Stimulated activated effector memory CD8-positive, alpha-beta T cell treated with anti-CD3 and anti-CD28 coated beads, Interleukin-12 subunit alpha, Interleukin-12 subunit beta, amount 100 ng/mL, for 72 hours (primary cell): ENCODE data around the gene ACER3.
A peak's percentile ranks its signal among the peaks of the same experiment; 100 is the strongest.
"Not testable (repeated sequence)": the region's sequence is repeated elsewhere in the genome, so short reads cannot be mapped to it uniquely, and the experiment has no call there.

Experiments
- ATAC-seq: fragments of 150-1000 bp; cut with Tn5 transposase; 2 replicates; pipeline ENCODE4 v1.10.0; 2021
- DNase-seq, 2 donors: peaks; one replicate each; pipeline ENCODE4 v3.0.0; 2021 to 2022; ENCODE audit warnings: low spot score in 2 of 2
- H3K27ac Mint-ChIP-seq: one replicate; pipeline ENCODE4 v1.8.0; 2022; ENCODE audit warnings: mild to moderate bottlenecking, mixed read lengths
- H3K36me3 Mint-ChIP-seq: one replicate; pipeline ENCODE4 v1.8.0; 2022; ENCODE audit warnings: mild to moderate bottlenecking, mixed read lengths
- H3K4me1 Mint-ChIP-seq: one replicate; pipeline ENCODE4 v1.8.0; 2022; ENCODE audit warnings: mixed read lengths
- H3K4me3 Mint-ChIP-seq: one replicate; pipeline ENCODE4 v1.8.0; 2022; ENCODE audit warnings: mild to moderate bottlenecking, mixed read lengths
- H3K9me3 Mint-ChIP-seq: one replicate; pipeline ENCODE4 v1.8.0; 2022; ENCODE audit warnings: mixed read lengths

The ACER3 gene

GRCh38 chr11:77038825-77039326 lies 178.2 kb downstream of the ACER3 start:
- H3K36me3 Mint-ChIP-seq: no peaks in the 10 kb centered on the region
- H3K9me3 Mint-ChIP-seq: no peaks in the 10 kb centered on the region
- ATAC-seq: peak; percentile 53

GRCh38 chr11:77039491-77040400 lies 179.0 kb downstream of the ACER3 start:
- Mint-ChIP-seq H3K36me3 (no peaks in the 10 kb centered on the region), H3K4me1 (peaks cover 14% of the 10 kb centered on the region), H3K4me3 (peak overlapping the region; percentile 39), H3K27ac (no peak overlapping the region), H3K9me3 (no peaks in the 10 kb centered on the region)
- peak; percentile 45 for ATAC-seq
- DNase-seq: no peak

More at GRCh38 chr11:77038825-77039326, 178.2 kb downstream of the ACER3 start:
- Mint-ChIP-seq H3K4me1 (peaks cover 19% of the 10 kb centered on the region), H3K4me3 (peak overlapping the region; percentile 39), H3K27ac (no peak overlapping the region)
- no peak for DNase-seq

GRCh38 chr11:77040401-77040777 lies 179.7 kb downstream of the ACER3 start:
- ATAC-seq (no peak), DNase-seq (no peak)
- Mint-ChIP-seq H3K4me3 (peak overlapping the region; percentile 39), H3K27ac (no peak overlapping the region), H3K4me1 (peaks cover 14% of the 10 kb centered on the region), H3K9me3 (no peaks in the 10 kb centered on the region), H3K36me3 (no peaks in the 10 kb centered on the region)

- Mint-ChIP-seq H3K27ac (no peak overlapping the region), H3K4me3 (peak overlapping the region; percentile 39), H3K36me3 (no peaks in the 10 kb centered on the region), H3K9me3 (no peaks in the 10 kb centered on the region), H3K4me1 (peaks cover 14% of the 10 kb centered on the region)
- DNase-seq (no peak), ATAC-seq (no peak)
Observed at GRCh38 chr11:77040889-77041288, 180.2 kb downstream of the ACER3 start.

GRCh38 chr11:77042111-77042726 lies 181.5 kb downstream of the ACER3 start:
- Mint-ChIP-seq H3K9me3 (no peaks in the 10 kb centered on the region), H3K27ac (no peak overlapping the region), H3K4me1 (peaks cover 27% of the 10 kb centered on the region), H3K4me3 (no peak overlapping the region), H3K36me3 (no peaks in the 10 kb centered on the region)
- ATAC-seq (no peak), DNase-seq (no peak)

GRCh38 chr11:77044356-77044755 lies 183.6 kb downstream of the ACER3 start:
- Mint-ChIP-seq H3K4me1 (peaks cover 20% of the 10 kb centered on the region), H3K4me3 (no peak overlapping the region), H3K27ac (no peak overlapping the region), H3K9me3 (no peaks in the 10 kb centered on the region), H3K36me3 (no peaks in the 10 kb centered on the region)
- ATAC-seq: no peak
- no peak for DNase-seq

- ATAC-seq (no peak), DNase-seq (no peak)
- Mint-ChIP-seq H3K9me3 (no peaks in the 10 kb centered on the region), H3K4me1 (peaks cover 20% of the 10 kb centered on the region), H3K27ac (no peak overlapping the region), H3K36me3 (no peaks in the 10 kb centered on the region), H3K4me3 (no peak overlapping the region)
Observed at GRCh38 chr11:77044886-77045285, 184.2 kb downstream of the ACER3 start.

GRCh38 chr11:77046060-77046501 lies 185.4 kb downstream of the ACER3 start:
- DNase-seq (peak; percentile 51 to 73), ATAC-seq (peak; percentile 53)
- H3K4me1 Mint-ChIP-seq: peaks cover 14% of the 10 kb centered on the region
- no peaks in the 10 kb centered on the region for H3K9me3 Mint-ChIP-seq
- no peaks in the 10 kb centered on the region for H3K36me3 Mint-ChIP-seq
- no peak overlapping the region for H3K27ac Mint-ChIP-seq
- H3K4me3 Mint-ChIP-seq: peak overlapping the region; percentile 57

- DNase-seq: peak; percentile 47 to 80
- Mint-ChIP-seq H3K4me3 (peak overlapping the region; percentile 57), H3K4me1 (peaks cover 14% of the 10 kb centered on the region), H3K27ac (no peak overlapping the region), H3K9me3 (no peaks in the 10 kb centered on the region), H3K36me3 (no peaks in the 10 kb centered on the region)
- ATAC-seq: peak; percentile 97
Observed at GRCh38 chr11:77047007-77047927, 186.5 kb downstream of the ACER3 start.

- ATAC-seq, DNase-seq, H3K4me3 Mint-ChIP-seq, H3K27ac Mint-ChIP-seq, H3K36me3 Mint-ChIP-seq, H3K9me3 Mint-ChIP-seq: not testable (repeated sequence)
- peaks cover 14% of the 10 kb centered on the region for H3K4me1 Mint-ChIP-seq
Observed at GRCh38 chr11:77047928-77048446, 187.3 kb downstream of the ACER3 start.

GRCh38 chr11:77049026-77049425 lies 188.3 kb downstream of the ACER3 start:
- DNase-seq (no peak), ATAC-seq (no peak)
- H3K27ac Mint-ChIP-seq: peak overlapping the region; percentile 18
- H3K4me3 Mint-ChIP-seq: no peak overlapping the region
- H3K36me3 Mint-ChIP-seq: no peaks in the 10 kb centered on the region
- peaks cover 14% of the 10 kb centered on the region for H3K4me1 Mint-ChIP-seq
- H3K9me3 Mint-ChIP-seq: no peaks in the 10 kb centered on the region

- H3K4me3 Mint-ChIP-seq: no peak overlapping the region
- ATAC-seq (no peak), DNase-seq (no peak)
- H3K36me3 Mint-ChIP-seq: no peaks in the 10 kb centered on the region
- peaks cover 8% of the 10 kb centered on the region for H3K4me1 Mint-ChIP-seq
- H3K9me3 Mint-ChIP-seq: no peaks in the 10 kb centered on the region
- no peak overlapping the region for H3K27ac Mint-ChIP-seq
Observed at GRCh38 chr11:77051511-77051910, 190.8 kb downstream of the ACER3 start.

GRCh38 chr11:77052518-77052917 lies 191.8 kb downstream of the ACER3 start:
- H3K4me3 Mint-ChIP-seq: no peak overlapping the region
- no peaks in the 10 kb centered on the region for H3K36me3 Mint-ChIP-seq
- no peaks in the 10 kb centered on the region for H3K9me3 Mint-ChIP-seq
- ATAC-seq (no peak), DNase-seq (no peak)
- H3K4me1 Mint-ChIP-seq: no peaks in the 10 kb centered on the region
- no peak overlapping the region for H3K27ac Mint-ChIP-seq

GRCh38 chr11:77053217-77054015 lies 192.7 kb downstream of the ACER3 start:
- H3K36me3 Mint-ChIP-seq: no peaks in the 10 kb centered on the region
- DNase-seq: no peak
- no peaks in the 10 kb centered on the region for H3K9me3 Mint-ChIP-seq
- H3K4me1 Mint-ChIP-seq: no peaks in the 10 kb centered on the region
- no peak overlapping the region for H3K4me3 Mint-ChIP-seq
- peak; percentile 32 for ATAC-seq
- no peak overlapping the region for H3K27ac Mint-ChIP-seq
